ENCODE data around the gene EFCAB14.
"Not testable (repeated sequence)": the region's sequence is repeated elsewhere in the genome, so short reads cannot be mapped to it uniquely, and the experiment has no call there.

EFCAB14 gene, protein sequence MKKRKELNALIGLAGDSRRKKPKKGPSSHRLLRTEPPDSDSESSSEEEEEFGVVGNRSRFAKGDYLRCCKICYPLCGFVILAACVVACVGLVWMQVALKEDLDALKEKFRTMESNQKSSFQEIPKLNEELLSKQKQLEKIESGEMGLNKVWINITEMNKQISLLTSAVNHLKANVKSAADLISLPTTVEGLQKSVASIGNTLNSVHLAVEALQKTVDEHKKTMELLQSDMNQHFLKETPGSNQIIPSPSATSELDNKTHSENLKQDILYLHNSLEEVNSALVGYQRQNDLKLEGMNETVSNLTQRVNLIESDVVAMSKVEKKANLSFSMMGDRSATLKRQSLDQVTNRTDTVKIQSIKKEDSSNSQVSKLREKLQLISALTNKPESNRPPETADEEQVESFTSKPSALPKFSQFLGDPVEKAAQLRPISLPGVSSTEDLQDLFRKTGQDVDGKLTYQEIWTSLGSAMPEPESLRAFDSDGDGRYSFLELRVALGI

DNA sequence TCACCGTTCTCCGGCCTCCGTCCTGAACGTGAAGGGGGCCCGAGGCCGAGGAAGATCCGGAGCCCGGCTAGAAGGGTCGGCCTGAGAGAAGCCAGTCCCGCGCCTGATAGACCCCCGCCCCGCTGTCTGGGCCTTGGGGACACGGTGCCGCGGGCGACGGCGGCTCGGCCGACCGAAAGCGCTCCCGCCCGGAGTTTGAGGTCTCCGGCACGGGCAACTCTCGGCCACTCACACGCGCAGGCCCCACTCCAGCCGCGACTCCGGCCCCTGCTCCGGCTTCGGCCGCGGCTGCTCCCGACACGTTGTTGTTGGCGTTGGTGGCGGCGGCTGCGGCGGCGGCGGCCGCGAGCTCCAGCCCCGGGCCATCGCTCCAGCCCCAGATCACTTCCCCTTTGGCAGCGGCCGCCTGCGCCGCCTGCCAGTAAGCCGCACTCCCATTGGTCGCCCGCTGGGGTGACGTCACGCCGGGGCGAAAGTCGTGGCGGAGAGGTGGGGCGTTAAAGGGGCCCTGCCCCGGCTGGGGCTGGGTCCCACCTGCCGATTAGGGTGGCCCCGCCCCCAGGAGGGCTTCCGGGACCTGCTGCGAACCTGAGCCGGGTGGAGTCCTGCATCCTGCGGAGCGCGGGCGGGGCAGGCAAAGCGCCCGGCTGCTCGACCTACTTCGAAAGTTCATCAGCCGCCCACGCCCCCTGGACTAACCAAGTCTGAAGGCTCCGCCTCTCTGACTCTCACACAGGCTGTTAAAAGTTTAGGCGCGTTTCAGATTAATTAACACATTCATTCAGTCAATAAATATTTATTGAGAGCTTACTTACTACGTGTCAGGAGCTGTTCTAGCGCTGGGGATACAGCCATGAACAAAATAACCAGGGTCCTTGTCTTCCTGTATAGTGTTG, at the start of gene EFCAB14:
Gene EFCAB14 (minus strand): TSS at position 388 of the 896 bp plus-strand sequence. CDS start 1,027 bp downstream, outside the sequence.
- DNase-seq: peak; percentile 94 to 99 (median 98)

DNA sequence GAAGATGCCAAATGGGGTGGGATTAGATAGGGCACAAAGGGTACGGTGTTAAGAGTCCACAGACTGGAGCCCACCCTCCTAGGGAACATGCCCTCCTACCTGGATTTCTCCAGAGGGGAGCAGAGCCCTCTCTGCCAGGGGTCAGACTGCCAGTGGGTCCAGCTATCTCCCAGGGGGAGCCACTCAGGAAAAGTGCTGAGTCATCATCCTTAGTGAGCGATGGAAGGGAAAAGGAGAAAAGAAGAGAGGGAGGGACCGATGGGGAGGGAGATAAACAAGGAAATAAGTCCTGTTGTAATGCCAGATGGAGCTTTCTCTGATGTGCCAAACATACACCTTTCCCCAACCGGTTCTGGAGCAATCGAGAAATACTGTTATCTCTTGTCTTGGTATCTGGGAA, 49.5 kb upstream of the EFCAB14 start:
- DNase-seq: no peak

DNA sequence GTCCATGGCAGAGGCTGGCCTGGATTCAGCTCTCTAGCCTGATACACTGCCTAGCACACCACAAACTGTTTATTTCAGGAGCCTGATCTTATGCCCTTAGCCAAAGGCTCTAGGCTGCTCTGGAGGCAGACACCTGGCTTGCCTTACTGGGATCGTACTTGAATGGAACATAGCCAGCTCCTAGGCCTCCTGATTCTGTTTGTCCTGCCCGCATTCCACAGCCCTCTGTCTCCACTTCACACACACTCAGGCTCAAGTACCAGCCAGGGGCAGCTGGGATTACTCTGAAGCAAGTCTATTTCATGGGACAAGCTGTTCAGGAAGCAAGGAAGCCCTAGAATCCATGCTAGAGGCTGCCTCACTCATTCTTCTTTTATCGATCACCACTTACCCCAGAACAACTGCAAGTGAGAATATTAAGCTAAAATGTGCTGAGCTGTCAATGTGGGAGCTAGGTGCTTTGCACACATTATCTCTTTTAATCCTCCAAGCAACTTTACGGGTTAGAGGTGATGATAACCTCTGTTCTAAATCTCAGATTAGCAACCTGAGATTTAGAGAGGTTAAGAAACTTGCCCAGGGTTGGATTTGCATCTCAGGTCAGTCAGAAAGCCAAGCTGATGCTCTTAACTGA, 48.9 kb upstream of the EFCAB14 start:
- no peak for DNase-seq

DNA sequence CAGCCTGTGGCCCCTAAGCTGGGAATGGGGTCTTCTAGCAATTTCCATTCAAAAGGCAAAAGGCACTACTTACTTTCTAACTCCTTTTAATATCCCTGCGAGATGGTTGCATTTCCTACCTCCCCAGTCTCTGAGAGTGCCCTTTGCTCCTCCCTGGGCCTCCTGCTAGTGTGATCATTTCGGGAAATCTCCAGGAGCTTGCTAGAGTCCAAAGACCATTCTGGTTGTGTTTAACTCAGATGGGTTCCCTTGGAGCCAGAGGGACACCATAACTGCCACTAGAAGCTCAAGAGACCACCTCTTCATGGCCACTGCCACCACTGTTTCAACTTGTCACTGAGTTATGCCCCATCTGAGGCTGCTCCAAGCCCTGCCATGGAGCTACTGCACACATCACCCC, 45.5 kb upstream of the EFCAB14 start:
- no peak for DNase-seq

DNA sequence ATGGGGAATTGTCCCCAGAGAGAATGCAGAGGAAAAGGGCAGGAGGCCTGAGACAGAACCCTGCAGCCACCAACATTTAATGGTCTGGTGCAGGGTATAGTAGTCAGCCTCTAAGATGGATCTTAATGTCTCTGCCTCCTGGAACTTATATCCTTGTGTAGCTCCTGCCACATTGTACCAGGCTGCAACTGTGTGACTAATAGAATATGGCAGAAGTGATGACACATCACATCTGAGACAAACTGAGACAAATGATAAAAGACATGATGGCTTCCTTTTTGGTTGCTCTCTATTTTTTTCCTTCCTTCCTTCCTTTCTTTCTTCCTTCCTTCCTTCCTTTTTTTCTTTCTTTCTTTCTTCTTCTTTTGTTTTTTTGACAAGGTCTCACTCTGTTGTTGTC, 42.8 kb upstream of the EFCAB14 start:
- no peak for DNase-seq

DNA sequence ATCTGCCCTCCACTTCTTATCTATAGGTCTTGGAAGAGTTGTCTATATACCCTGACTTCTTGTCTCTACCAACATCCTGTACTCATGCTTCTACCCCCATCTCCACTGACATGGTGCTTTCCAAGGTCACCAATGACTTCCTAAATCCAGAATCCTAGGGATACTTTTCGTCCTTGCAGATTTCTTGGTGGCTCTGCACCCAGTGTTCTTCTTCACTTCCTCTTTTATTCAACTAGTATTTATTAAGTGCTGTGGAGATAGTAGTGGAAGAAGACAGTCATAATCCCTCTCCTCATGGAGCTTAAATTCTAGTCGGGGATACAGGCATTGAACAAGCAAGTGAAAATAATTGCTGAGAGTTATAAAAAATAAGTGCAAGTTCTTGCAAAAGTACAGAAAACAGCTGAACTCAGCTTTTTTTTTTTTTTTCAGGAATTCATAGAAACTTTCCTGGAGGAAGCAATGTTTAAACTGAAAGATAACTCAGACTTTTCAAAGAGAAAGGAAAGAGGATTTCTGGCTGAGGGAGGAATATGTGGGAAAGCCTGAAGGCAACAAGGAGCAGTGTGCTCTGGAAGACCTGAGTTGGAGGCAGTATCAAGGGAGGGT, 41.7 kb upstream of the EFCAB14 start:
- DNase-seq: no peak

DNA sequence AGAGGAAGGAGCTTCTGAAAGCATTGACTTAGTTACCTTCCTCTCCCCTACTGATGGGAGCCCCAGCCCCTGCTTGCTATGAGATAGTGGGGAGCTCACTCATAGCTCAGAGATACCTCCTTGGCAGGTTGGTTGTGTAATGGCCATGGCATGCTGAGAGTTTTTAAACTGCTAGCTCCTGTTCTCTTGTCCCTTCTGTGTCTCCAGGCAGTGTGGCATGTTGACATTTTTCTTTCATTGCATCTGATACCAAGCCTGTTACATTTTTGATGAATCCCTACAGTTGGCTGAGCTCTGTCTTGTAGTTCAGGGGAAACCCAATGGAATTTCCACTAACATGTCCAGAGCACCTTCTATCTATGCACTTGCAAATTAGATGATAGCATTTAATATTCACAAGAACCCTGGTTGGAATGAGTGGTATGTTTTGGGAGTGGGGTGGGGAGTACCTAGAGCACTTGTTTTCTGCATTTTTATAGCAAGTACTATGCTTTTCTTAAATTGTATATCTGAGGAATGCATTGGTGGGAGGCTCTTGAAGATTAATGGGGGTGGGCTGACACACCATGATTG, 39.1 kb upstream of the EFCAB14 start:
- no peak for DNase-seq

DNA sequence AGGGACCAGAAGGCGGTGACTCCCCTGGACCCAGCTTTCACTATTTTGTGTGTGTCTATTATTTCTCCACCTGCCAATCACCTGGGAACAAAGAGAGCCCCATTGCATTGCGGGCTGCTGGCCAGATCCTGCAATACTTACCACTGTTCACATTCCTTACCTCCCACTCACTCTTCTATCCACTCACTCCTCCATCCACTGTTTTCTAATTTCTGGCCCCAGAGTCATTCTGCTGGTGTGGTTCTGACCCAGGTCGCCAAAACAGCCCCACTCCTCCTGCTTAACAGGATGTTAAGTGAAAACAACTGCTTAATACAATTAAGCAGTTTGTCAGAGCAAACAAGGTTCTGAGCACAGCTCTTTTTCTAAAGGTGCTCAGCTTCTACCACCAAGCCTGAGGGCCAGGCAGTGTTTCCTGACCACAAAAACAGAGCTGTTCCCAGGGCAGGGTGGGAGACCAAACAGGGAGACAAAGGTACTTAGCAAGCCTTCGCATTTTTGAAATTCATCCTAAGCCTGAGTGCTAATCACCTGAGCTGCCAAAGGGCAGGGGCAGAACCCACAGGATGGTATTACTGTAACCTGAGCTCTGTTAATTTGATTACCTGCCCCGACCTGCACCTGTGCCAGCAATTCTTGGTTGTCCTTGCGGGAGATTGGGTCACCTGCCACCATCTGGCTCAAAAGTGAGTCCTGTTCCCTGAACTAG, 38.5 kb upstream of the EFCAB14 start:
- no peak for DNase-seq

DNA sequence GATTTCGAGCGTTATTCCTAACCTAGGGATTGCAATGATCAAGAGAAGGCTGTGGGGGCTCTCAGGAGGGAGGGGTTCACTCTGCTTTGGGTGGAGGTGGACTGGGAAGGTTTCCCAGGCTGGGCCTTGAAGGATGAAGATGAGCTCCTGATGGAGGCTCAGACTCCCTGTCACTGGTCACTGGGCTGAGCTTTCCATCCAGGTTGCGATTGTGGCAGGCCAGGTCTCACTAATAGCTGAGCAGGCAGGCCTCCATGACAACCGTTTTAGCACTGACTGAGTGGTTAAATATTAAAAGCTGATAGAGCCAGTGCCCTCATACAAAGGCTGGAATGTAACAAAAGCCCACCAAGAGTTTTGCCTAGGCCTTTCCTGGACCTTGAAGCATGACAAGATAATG, 36.2 kb upstream of the EFCAB14 start:
- DNase-seq: no peak

DNA sequence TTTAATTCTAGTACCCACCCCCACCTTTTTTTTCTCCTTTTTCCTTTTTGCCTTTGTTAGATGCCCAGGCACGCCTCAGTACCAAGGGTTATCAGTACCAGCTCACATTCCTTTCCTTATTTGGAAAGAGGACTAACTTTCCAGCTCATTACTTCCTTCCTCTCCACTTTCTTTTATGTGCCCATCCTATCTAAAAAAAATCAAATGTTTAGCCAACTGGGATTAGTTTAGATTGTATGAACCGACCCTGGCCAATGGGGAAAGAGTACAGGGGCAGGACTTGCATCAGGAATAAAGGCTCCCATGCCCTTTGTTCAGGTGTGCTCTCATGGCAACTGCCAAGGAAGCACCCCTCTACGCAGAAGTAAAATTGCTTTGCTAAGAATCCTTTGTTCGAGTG, 35.8 kb upstream of the EFCAB14 start:
- DNase-seq: not testable (repeated sequence)

DNA sequence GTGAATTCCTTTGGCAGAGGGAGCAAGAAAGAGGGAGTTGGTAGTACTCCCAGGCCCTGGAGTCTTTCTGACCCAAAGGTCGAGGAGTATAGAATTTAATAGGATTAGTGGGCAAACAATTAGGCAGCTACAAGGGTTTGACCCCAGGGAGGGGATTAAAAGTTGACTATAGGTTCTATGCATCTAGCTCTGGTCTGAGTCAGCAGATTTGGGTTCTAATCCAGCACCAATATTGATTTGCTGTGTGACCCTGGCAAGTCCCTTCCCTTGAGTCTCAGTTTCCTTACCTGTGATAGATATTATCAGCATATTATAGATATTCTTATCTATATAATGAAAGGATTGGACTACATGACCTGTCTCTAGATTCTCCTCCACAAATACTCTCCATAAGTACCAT, 35.1 kb upstream of the EFCAB14 start:
- DNase-seq: no peak

DNA sequence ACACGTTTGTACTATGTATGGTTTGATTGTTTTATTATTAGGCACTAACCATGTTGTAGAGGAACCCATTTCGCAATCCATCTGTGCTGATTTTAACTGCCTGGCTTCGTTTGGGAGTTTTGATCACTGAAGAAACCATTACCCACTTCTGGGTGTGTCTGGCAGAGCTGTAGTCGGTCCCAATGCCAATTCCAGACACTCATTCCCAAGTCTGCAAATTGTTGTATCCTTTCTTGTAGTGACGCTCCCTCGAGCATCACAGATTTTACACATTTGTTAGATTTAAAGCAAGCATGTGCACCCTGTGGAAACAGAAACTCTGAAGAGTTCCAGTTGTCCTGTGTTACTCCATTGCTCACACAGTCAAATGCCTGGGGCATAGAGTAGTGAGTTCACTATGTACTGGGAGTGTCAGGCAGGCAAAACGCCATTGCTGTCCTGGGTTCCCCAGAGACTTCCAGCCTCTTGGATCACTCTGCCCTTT, 31.0 kb upstream of the EFCAB14 start:
- DNase-seq: no peak

DNA sequence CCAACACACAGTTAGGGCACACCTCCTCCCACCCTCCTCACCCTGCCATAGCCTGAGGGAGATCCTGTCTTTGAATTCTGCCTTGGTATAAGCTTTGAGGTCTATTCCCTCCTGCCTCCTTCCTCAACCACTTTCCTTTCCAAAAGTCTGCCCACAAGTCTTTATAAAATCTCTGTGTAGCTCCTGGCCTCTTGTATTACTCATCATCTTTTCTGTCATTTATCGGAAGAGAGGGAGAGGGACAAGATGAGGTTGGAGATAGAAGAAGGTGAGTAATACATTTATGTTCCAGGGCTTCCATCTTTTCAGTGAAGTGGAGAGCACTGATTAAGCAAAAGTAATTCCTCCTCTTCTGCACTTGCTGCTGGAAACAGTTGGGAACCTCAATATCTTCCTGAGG, 30.5 kb upstream of the EFCAB14 start:
- DNase-seq: no peak

DNA sequence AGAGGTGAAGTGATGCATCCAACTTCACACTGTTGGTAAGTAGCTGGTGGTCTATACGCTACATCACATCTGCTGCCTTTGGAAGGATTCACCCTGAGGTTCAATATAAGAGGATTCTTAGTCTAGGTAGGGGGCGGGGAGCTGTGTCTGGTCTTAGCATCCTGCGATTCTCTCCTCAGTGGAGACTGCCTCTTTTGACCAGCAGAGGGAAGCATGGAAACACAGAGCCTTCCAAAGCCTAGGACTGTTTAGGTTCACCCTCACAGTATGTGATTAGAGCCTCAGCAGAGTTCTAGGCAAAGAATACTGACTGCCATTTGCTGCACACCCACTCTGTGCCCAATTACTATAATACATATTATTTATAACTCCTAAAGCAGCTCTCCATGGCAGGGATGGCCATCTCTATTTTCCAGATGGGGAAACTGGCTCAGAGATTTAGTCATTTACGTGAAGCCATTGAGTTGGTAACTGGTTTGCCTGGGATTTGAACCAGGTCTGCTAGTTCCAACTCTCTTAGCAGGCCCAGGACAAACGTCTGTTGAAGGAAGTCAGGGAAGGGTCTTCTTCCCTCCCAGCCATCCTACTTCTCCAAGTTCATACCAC, 28.9 kb upstream of the EFCAB14 start:
- no peak for DNase-seq

DNA sequence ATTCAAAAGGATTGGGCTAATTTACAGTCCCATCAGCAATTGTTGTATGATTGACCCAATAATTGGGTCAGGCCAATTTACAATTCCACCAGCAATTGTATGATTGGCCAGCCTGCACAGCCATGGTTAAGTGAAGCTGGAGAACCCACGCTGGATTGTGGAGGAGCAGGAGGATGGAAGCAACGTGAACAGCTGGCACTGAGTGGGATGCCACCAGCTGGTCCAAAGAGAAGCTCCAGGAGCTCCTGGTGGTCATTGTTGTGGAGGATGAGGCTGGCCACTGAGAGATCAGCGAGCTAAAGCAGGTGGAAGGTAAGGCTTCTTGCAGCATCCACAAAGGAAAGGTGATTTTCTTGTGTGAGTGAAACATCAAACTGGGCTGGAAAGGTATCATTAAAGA, 23.2 kb upstream of the EFCAB14 start:
- no peak for DNase-seq

DNA sequence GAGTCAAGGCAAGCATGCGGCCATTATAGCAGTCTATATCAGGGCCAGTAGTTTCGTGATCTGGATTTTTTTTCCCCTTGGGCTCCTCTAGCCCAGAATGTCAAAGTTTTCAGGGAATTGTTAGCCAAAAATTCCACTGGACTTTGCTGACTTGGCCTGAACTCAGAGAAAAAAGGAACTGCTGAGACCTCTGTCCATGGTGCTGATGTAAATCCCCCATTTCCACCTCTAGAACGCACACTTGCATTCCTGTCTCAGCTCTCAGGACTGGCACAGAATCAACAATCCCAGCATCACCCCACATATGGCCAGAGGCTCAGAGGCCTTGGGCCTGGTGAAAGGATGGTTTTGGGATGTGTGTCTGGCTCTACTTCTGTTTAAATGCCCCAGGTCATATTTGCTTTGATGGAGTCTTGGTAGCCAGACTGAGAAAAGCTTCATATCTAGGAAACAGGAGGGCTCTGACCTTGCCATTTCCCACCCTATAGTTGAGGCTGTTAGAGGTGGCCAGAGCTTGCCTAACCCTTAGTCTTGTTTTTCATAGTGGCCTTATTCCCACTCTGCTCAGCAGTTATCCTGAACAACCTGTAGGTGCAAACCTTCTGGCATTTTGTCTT, 16.9 kb upstream of the EFCAB14 start:
- no peak for DNase-seq

DNA sequence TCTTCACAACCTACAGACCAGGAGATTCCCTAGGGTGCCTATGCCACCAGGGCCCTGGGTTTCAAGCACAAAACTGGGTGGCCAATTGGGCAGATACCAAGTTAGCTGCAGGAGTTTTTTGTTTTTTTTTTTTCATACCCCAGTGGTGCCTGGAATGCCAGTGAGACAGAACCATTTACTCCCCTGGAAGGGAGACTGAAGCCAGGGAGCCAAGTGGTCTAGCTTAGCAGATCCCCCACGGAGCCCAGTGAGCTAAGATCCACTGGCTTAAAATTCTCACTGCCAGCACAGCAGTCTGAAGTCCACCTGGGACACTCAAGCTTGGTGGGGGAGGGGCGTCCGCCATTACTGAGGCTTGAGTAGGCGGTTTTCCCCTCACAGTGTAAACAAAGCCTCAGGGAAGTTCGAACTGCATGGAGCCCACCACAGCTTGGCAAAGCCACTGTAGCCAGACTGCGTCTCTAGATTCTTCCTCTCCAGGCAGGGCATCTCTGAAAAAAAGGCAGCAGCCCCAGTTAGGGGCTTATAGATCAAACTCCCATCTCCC, 9.5 kb upstream of the EFCAB14 start:
- DNase-seq: not testable (repeated sequence)

DNA sequence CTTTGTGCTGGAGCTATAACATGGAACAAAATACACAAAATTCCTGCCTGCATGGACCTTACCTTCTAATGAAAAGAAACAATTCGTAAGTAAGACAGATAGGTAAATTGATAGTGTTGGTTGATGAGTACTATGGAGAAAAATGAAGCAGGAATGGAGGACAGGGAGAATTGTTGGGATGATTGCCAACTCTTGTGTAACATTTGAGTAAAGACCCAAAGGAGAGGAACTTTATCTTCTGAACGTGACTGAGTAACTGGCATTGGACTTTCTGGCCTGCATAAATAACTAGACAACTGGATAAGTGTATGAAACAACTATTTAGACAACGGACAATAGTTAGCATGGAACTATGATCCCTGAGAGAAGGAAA, 6.8 kb upstream of the EFCAB14 start:
- no peak for DNase-seq

DNA sequence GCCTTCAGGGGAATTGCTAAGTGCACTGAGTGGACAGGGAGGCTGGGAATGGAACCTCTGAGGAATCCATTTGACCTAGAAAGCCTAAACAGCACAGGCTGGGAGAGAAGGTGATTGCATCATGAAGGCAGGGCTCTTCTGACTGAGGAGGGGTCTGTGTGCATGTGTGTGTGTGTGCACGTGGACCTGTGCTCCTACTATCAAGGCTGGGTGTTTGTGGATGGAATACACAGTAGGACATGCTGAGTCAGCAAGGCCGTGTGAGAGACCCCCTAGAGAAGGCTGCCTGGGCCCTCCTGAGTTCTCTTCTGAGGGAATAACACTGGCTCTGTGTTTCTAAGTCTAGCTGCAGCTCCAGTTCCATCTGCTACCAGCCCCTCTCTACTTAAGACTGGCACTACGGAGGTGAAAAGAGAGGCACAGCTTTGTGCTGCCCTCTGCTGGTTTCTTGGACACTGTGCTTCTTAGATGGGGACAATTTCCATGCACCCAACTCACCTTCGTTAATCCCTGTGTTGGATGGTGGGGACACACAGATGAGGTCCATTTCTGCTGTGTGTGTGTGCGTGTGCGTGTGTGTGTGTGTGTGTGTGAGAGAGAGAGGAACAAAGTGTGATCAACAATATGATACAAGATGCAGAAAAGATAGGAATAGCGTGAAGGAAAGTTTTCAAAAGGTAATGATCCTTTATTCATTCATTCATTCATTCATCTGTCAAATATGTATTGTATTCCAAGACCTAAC, 6.2 kb upstream of the EFCAB14 start:
- peak in 2 of 4 experiments; percentile 27 to 30 for DNase-seq

DNA sequence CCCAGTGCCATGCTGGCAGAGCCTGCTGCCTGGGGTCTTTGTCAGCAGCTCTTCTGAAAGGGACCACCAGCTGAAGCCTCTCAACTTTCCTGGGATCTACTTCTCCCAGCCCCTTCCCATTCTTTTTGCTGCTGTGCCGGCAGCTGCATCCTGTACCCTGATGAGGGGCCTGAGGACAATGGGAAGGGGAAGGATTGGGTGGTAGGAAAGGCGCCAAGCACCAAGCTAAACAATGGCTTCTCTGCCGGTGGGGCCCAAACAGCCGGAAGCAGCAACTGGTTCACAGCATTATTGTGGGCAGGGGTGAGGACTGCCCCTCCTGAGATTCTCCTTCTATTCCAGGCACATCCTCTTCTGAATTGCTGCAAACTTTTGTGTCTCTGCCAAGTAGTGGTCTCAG, 5.0 kb upstream of the EFCAB14 start:
- DNase-seq: no peak

Measured in activated naive CD4-positive, alpha-beta T cell (primary cell).